Gastrocnemius medialis (tissue), 4 donors: ENCODE measurements around the gene NAA40. TPM values are rescaled to one million over a fixed set of nuclear protein-coding genes. Genes with fewer than 3 reads are reported as not detected.
A peak's percentile ranks its signal among the peaks of the same experiment; 100 is the strongest.

ENCODE experiments used
- ATAC-seq, 2 donors: fragments of 150-250 bp; one replicate each; pipeline ENCODE4 v1.9.1; 2016
- DNase-seq, 2 donors: peaks; one replicate each; pipeline ENCODE4 v3.0.0-alpha.2; 2019
- H3K27ac ChIP-seq, 4 donors: fragments of 200-600 bp; sonication (generic); 1 replicate in 1 of 4; 2 replicates in 3 of 4; pipeline ENCODE4 v1.5.1; 2016 to 2018; ENCODE audit warnings: mild to moderate bottlenecking in 2 of 4, moderate library complexity in 1 of 4
- H3K27me3 ChIP-seq, 3 donors: fragments of 200-600 bp; sonication (generic) in 2 of 3; 1 replicate in 1 of 3; 2 replicates in 2 of 3; pipeline versions ENCODE4 v1.5.1 to v1.6.0; 2016 to 2019; ENCODE audit warnings: mild to moderate bottlenecking in 1 of 3, moderate library complexity in 1 of 3
- H3K36me3 ChIP-seq, 2 donors: fragments of 200-600 bp; sonication (generic) in 1 of 2; one replicate each; pipeline ENCODE4 v1.5.1; 2017 to 2018
- H3K4me1 ChIP-seq, 2 donors: fragments of 200-600 bp; sonication (generic) in 1 of 2; one replicate each; pipeline ENCODE4 v1.5.1; 2016 to 2017; ENCODE audit warnings: mild to moderate bottlenecking in 2 of 2
- H3K4me3 ChIP-seq, 4 donors: fragments of 200-600 bp; sonication (generic) in 3 of 4; 1 replicate in 1 of 4; 2 replicates in 3 of 4; pipeline ENCODE4 v1.5.1; 2016 to 2019; ENCODE audit warnings: mild to moderate bottlenecking in 2 of 4
- H3K9me3 ChIP-seq, 3 donors: fragments of 200-600 bp; sonication (generic) in 2 of 3; 1 replicate in 1 of 3; 2 replicates in 2 of 3; pipeline ENCODE4 v1.5.1; 2016 to 2019
- POLR2A ChIP-seq, 2 donors: fragments of 450-650 bp; IDR thresholded peaks; one replicate each; pipeline ENCODE4 v1.6.1; 2017; ENCODE audit warnings: antibody characterized with exemption in 2 of 2, mild to moderate bottlenecking in 2 of 2, moderate library complexity in 2 of 2
- in situ Hi-C, 4 donors: fragments of 200-750 bp; cut with MboI; loops; one replicate each; pipeline versions ENCODE4 v1.15.0 to v1.8.0; 2017; ENCODE audit warnings: low sequenced_read_pairs in 4 of 4
- intact Hi-C: fragments of 100-400 bp; cut with DNase I; formaldehyde crosslinking; loops from one replicate; pipeline ENCODE4 v1.15.1; 2023; ENCODE audit warnings: low total_unique reads
- total RNA-seq, 4 donors: library from RNA; depleted of rRNA; stranded (reverse); fragments of >200 nt; gene quantifications; one replicate each; pipeline versions ENCODE4 v1.1.0 to v1.2.3, GENCODE V29; 2016
- TF ChIP-seq, protein P1 (sequence below), 5 experiments: fragments of 450-650 bp in 3 of 5; fragments of 200-600 bp in 2 of 5; sonication (generic) in 2 of 5; IDR thresholded peaks in 4 of 5; conservative IDR thresholded peaks in 1 of 5; 1 replicate in 4 of 5; 2 replicates in 1 of 5; pipeline ENCODE4 v1.5.1; 2016 to 2019; ENCODE audit warnings: antibody characterized with exemption in 5 of 5, mild to moderate bottlenecking in 3 of 5, moderate library complexity in 3 of 5

Gene NAA40
- total RNA-seq, 4 donors from 2014 or later: 4.9 to 11.4 (median 6.5) TPM

DNA sequence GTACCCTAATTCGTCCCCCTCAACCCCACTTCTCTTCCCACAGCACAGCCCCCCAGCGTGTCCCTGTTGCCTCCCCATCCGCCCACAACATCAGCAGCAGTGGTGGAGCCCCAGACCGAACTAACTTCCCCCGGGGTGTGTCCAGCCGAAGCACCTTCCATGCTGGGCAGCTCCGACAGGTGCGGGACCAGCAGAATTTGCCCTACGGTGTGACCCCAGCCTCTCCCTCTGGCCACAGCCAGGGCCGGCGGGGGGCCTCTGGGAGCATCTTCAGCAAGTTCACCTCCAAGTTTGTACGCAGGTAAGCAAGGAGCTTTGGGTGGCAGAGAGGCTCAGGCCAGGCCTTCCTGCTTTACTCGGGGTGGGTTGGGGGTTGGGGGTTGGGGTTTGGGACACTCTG, 34.1 kb upstream of the NAA40 start:
- H3K4me3 ChIP-seq: no peak overlapping the region
- peaks cover 0 to 88% of the 10 kb centered on the region in 2 donors for H3K36me3 ChIP-seq
- no peak overlapping the region for H3K27ac ChIP-seq
- H3K27me3 ChIP-seq: no peaks in the 10 kb centered on the region
- no peaks in the 10 kb centered on the region for H3K4me1 ChIP-seq
- no peak for TF ChIP-seq POLR2A (IDR thresholded peaks at IDR 0.05)
- TF ChIP-seq, protein P1, sequence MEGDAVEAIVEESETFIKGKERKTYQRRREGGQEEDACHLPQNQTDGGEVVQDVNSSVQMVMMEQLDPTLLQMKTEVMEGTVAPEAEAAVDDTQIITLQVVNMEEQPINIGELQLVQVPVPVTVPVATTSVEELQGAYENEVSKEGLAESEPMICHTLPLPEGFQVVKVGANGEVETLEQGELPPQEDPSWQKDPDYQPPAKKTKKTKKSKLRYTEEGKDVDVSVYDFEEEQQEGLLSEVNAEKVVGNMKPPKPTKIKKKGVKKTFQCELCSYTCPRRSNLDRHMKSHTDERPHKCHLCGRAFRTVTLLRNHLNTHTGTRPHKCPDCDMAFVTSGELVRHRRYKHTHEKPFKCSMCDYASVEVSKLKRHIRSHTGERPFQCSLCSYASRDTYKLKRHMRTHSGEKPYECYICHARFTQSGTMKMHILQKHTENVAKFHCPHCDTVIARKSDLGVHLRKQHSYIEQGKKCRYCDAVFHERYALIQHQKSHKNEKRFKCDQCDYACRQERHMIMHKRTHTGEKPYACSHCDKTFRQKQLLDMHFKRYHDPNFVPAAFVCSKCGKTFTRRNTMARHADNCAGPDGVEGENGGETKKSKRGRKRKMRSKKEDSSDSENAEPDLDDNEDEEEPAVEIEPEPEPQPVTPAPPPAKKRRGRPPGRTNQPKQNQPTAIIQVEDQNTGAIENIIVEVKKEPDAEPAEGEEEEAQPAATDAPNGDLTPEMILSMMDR (IDR thresholded peaks at IDR 0.05 in 4 of 5, conservative IDR thresholded peaks at IDR 0.05 in 1 of 5): no peak
- intact Hi-C loops: loop anchor here (5.0 kb wide), 1 partner anchor 38 kb away; no protein-coding TSS in a partner anchor
- no peak for DNase-seq
- in situ Hi-C loops: no loop called here
- ATAC-seq: no peak
- no peaks in the 10 kb centered on the region for H3K9me3 ChIP-seq

DNA sequence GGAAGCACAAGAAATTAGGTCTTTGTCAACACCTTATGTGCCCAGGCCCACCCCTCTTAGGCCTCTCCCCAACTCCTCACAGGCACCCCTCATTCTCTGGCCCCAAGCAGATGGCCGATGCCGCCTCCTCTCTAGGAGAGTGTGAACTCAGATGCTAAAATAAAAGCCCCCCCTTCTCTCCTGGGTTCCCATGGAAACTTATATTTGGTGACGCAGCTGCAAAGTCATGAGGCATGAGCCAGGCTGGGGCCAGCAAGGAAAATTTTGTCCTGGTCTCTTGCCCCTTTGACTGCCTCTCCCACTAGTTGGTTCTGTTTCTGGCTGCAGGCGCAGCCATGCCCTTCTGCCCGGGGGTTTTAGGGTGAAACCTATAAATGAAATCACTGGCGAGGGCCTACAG, 33.6 kb upstream of the NAA40 start:
- no peak for TF ChIP-seq POLR2A (IDR thresholded peaks at IDR 0.05)
- TF ChIP-seq, protein P1 (IDR thresholded peaks at IDR 0.05 in 4 of 5, conservative IDR thresholded peaks at IDR 0.05 in 1 of 5): no peak
- peaks cover 0 to 88% of the 10 kb centered on the region in 2 donors for H3K36me3 ChIP-seq

DNA sequence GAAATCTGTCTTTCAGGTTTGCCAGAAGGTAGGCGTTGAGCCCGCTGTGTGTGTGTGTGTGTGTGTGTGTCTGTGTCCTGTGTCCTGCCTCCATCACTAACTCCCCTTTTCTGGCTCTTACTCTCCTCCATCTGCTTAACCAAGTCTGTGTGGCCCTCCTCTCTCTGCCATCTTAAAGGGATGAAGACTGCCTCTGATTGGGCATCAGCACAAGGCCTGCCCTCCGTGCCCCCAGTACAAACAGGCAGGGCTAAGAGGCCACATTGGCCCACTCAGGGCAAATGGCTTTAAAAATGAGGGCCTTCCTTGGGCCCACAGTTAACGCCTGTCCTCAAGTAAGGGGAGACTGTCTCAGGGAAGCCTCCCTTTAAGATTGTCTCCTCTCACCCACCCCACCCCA, 32.7 kb upstream of the NAA40 start:
- DNase-seq (no peak), ATAC-seq (no peak)
- in situ Hi-C loops (no loop called here), intact Hi-C loops (loop anchor here (5.0 kb wide), 1 partner anchor 36 kb away; no protein-coding TSS in a partner anchor)
- no peak for TF ChIP-seq POLR2A (IDR thresholded peaks at IDR 0.05)
- TF ChIP-seq, protein P1 (IDR thresholded peaks at IDR 0.05 in 4 of 5, conservative IDR thresholded peaks at IDR 0.05 in 1 of 5): no peak
- Histone ChIP-seq H3K27ac (no peak overlapping the region), H3K36me3 (peaks cover 0 to 78% of the 10 kb centered on the region in 2 donors), H3K9me3 (no peaks in the 10 kb centered on the region), H3K4me3 (no peak overlapping the region), H3K4me1 (no peaks in the 10 kb centered on the region), H3K27me3 (no peaks in the 10 kb centered on the region)

More for the DNA sequence above, 33.6 kb upstream of the NAA40 start:
- intact Hi-C loops (loop anchor here (5.0 kb wide), 1 partner anchor 37 kb away; no protein-coding TSS in a partner anchor), in situ Hi-C loops (no loop called here)
- no peak for ATAC-seq
- no peak for DNase-seq
- Histone ChIP-seq H3K4me1 (no peaks in the 10 kb centered on the region), H3K4me3 (no peak overlapping the region), H3K9me3 (no peaks in the 10 kb centered on the region), H3K27ac (no peak overlapping the region), H3K27me3 (no peaks in the 10 kb centered on the region)

DNA sequence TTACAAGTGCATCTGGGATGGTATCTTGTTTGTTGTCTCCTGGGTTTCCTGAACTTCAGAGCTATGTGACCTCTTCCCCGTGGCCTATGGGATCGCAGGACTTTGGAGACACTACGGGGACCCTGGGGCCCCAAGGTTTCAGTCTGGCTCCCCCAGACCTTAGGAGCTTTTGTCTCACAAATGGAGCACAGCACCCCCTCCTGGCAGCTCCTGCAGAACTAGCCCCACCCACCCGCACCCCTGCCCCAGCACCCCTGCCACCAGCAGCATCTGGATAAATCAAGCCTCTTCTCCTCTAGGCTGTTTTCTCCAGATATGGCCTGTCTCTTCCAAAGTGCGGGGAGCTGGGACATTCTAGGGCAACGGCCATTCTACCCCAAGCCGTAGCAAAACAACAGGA, 32.2 kb upstream of the NAA40 start:
- H3K27me3 ChIP-seq: no peaks in the 10 kb centered on the region
- no peak overlapping the region for H3K27ac ChIP-seq
- no peaks in the 10 kb centered on the region for H3K9me3 ChIP-seq
- DNase-seq (no peak), ATAC-seq (no peak)
- in situ Hi-C loops: no loop called here
- no peaks in the 10 kb centered on the region for H3K4me1 ChIP-seq
- H3K4me3 ChIP-seq: no peak overlapping the region
- no peak for TF ChIP-seq POLR2A (IDR thresholded peaks at IDR 0.05)
- TF ChIP-seq, protein P1 (IDR thresholded peaks at IDR 0.05 in 4 of 5, conservative IDR thresholded peaks at IDR 0.05 in 1 of 5): peak in 1 of 5 experiments; percentile 43
- intact Hi-C loops: loop anchor here (5.0 kb wide), 1 partner anchor 36 kb away; no protein-coding TSS in a partner anchor
- H3K36me3 ChIP-seq: peaks cover 0 to 77% of the 10 kb centered on the region in 2 donors

DNA sequence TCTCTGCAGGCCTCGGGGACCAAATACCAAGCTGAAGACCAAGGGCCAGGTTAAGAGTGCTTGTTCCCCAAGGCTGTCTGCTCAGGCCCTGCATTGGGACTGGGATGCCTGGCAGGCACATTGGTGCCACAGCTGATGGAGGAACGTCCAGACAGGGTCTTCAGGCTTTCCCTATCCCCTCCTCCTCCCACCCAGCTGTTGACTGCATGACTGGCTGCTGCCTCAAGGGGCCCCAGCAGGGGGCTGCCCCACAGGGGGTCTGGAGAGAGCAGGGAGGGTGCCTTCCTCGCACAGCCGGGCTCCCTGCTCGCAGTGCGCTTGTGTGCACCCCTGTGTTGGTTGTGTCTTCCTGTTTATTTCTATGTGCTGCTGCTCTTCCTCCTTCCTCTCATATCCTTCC, 31.7 kb upstream of the NAA40 start:
- intact Hi-C loops (loop anchor here (5.0 kb wide), 1 partner anchor 35 kb away; no protein-coding TSS in a partner anchor), in situ Hi-C loops (no loop called here)
- no peak overlapping the region for H3K27ac ChIP-seq
- TF ChIP-seq POLR2A (IDR thresholded peaks at IDR 0.05): no peak
- TF ChIP-seq, protein P1 (IDR thresholded peaks at IDR 0.05 in 4 of 5, conservative IDR thresholded peaks at IDR 0.05 in 1 of 5): no peak
- DNase-seq (no peak), ATAC-seq (no peak)
- H3K36me3 ChIP-seq: peaks cover 0 to 73% of the 10 kb centered on the region in 2 donors
- H3K9me3 ChIP-seq: no peaks in the 10 kb centered on the region
- H3K4me3 ChIP-seq: no peak overlapping the region
- no peaks in the 10 kb centered on the region for H3K4me1 ChIP-seq
- no peaks in the 10 kb centered on the region for H3K27me3 ChIP-seq
